Measurements from ENCODE around the gene ERC2.

GRCh38 chr3:55579496-55579895 is 888.8 kb downstream of the ERC2 start:
- TF ChIP-seq POLR2A (IDR thresholded peaks at IDR 0.05) = no peak
- TF ChIP-seq, protein P1, sequence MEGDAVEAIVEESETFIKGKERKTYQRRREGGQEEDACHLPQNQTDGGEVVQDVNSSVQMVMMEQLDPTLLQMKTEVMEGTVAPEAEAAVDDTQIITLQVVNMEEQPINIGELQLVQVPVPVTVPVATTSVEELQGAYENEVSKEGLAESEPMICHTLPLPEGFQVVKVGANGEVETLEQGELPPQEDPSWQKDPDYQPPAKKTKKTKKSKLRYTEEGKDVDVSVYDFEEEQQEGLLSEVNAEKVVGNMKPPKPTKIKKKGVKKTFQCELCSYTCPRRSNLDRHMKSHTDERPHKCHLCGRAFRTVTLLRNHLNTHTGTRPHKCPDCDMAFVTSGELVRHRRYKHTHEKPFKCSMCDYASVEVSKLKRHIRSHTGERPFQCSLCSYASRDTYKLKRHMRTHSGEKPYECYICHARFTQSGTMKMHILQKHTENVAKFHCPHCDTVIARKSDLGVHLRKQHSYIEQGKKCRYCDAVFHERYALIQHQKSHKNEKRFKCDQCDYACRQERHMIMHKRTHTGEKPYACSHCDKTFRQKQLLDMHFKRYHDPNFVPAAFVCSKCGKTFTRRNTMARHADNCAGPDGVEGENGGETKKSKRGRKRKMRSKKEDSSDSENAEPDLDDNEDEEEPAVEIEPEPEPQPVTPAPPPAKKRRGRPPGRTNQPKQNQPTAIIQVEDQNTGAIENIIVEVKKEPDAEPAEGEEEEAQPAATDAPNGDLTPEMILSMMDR (IDR thresholded peaks at IDR 0.05) = no peak
- no peak for TF ChIP-seq EP300 (IDR thresholded peaks at IDR 0.05)

Measured in ovary (tissue), 3 donors.